Measurements from ENCODE around the gene PARVB.

Gene PARVB

DNA sequence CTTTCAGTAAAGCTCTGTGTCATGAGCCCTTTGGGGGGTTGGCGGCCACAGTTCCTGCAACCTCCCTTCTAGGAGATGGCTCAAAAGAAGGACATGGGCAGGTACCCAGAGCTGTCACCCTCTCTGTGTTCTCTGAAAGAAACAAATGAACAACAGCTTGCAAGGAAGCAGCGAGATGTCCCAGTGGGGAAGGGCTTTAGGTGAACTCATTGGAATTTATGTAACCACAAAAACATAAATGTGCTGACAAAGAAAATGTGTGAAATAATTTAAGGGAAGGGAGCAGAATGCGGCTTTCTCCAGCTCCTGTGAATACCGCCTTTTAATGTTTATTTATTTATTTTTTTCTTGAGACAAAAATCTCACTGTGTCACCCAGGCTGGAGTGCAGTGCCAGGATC lies 159.9 kb downstream of the PARVB start:
- no peak for DNase-seq (ENCODE audit: low read depth in 2 of 2)

DNA sequence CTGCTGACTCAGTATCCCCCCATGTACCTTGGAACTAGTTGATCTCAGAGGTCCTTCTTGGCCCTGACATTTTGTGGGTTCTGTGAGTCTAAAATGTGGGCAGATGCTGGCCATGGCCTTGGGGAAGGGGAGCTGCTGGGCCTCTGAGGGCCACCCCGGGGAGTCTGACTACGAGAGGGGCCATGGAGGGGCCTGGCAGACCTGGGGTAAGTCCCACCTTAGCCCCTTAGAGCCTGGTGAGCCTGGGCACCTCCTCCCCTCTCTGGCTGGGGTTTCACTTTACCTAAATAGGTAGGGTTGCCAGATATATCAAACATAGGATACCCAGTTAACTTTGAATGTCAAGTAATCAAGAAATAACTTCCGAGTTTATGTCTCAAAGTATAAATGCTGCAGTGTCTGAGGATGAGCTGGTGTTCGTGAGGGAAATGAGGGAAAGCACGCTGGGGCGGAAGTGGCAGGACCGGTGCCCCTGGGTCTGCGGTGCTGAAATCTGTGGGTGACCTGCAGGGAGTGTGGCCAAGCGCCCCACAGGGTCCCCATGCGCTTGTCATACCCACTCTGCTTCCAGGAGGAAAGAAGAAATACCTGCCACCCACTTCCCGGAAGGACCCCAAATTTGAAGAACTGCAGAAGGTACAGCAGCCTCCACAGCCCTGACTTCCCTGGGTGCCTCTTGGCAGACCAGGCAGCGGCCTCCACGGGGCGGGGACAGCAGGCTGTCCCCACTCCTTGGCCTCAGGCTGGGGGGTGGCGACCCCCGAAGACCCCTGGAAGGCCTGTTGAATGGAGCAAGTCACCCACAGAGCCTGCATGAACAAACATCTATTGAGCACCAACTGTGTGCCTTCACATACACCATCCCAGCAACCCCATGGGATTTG lies 161.4 kb downstream of the PARVB start:
- no peak for DNase-seq (ENCODE audit: low read depth in 2 of 2)

- no peak for DNase-seq (ENCODE audit: low read depth in 2 of 2)
Observed at GRCh38 chr22:44186121-44186510, 162.0 kb downstream of the PARVB start.

- no peak for DNase-seq (ENCODE audit: low read depth in 2 of 2)
Observed at GRCh38 chr22:44186737-44187136, 162.6 kb downstream of the PARVB start.

DNA sequence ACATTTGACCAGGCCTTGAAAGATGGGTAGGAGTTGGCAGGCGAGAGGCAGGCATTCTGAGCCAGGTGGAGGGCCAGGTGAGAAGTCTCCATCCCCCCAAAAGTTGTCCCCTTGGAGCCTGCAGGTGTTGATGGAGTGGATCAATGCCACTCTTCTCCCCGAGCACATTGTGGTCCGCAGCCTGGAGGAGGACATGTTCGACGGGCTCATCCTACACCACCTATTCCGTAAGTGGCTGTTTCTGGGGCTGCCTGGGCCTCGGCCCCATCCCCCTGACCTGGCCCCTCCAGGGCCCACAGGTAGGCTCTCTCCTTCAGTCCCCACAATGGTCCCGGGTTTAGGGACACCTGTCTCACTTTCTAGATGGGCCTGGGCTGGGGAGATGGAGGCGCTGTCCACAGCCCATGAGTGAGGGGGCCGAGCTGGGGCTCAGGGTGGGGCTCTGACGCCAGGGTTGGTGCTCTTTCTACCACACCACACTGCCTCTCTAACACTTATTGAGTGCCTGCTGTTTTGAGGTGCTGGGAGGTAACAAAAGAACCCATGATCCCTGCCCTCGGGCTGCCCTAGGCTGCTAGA lies 163.6 kb downstream of the PARVB start:
- no peak for DNase-seq (ENCODE audit: low read depth in 2 of 2)

DNA sequence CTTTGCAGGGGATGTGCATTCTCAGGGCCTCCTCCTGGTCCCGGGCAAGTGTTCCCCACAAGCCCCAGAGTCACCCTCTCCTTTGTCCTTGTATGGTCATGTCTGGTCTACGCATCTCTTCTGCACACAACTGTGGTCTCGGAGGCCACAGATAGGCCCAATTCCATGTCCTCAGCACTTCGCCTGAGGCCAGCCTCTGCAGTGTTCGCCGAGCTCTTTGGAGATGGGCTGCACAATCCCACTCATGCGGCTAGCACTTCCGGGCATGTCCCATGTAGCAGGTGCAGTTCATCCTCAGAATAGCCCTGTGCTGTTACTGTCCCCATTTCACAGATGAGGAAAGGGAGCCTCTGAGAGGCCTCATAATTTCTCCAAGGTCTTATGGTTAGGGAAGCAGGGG lies 164.2 kb downstream of the PARVB start:
- DNase-seq (ENCODE audit: low read depth in 2 of 2) = no peak

DNA sequence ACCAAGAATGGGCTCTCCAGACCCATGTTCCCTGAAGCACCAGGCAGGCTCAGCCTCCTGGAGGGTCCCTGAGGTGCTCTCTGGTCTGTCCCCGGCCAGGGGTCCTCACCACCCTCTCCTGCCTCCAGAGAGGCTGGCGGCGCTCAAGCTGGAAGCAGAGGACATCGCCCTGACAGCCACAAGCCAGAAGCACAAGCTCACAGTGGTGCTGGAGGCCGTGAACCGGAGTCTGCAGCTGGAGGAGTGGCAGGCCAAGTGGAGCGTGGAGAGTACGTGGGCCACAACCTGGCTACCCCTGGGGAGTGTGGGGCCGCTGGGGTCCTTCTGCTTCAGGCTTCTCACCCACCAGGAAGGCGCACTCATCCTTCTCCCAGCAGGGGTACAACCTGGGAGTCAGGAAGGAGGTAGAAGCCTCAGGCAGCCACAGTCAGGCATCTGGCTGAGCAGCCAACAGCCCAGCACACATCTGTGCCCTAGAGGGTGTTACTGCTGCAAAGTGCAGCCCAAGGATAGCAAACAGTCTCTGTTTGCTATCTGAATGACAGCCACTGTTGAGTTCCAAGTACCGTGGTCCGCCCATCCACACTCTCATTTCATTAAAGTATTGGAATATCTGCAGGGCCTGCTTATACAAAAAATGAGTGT lies 165.0 kb downstream of the PARVB start:
- no peak for DNase-seq (ENCODE audit: low read depth in 2 of 2)

- no peak for DNase-seq (ENCODE audit: low read depth in 2 of 2)
Observed at GRCh38 chr22:44190381-44190976, 166.4 kb downstream of the PARVB start.

GRCh38 chr22:44191036-44191454 lies 166.9 kb downstream of the PARVB start:
- no peak for DNase-seq (ENCODE audit: low read depth in 2 of 2)

GRCh38 chr22:44192098-44192815 lies 168.2 kb downstream of the PARVB start:
- no peak for DNase-seq (ENCODE audit: low read depth in 2 of 2)

GRCh38 chr22:44192816-44193534 lies 168.9 kb downstream of the PARVB start:
- no peak for DNase-seq (ENCODE audit: low read depth in 2 of 2)

DNA sequence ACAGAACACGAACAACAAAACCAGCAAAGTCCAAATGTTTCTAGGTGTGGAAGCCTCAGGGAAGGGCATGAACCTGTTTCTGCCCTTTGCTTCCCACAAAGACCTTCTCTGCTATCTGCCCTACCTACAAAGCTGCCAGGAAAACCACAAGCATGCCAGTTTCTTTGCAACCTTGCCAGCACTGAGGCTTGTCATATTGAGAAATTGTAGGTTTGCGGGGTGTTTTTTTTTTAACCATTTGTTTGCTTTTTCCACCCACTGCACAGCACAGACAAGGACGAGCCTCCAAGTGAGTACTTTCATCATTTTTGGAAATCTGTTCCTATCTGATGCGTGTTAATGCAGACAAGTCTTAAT lies 169.4 kb downstream of the PARVB start:
- DNase-seq (ENCODE audit: low read depth in 2 of 2) = no peak

GRCh38 chr22:44194569-44194968 lies 170.5 kb downstream of the PARVB start:
- DNase-seq (ENCODE audit: low read depth in 2 of 2) = no peak

- DNase-seq (ENCODE audit: low read depth in 2 of 2) = no peak
Observed at GRCh38 chr22:44195189-44195871, 171.2 kb downstream of the PARVB start.

GRCh38 chr22:44196241-44196640 lies 172.1 kb downstream of the PARVB start:
- no peak for DNase-seq (ENCODE audit: low read depth in 2 of 2)

DNA sequence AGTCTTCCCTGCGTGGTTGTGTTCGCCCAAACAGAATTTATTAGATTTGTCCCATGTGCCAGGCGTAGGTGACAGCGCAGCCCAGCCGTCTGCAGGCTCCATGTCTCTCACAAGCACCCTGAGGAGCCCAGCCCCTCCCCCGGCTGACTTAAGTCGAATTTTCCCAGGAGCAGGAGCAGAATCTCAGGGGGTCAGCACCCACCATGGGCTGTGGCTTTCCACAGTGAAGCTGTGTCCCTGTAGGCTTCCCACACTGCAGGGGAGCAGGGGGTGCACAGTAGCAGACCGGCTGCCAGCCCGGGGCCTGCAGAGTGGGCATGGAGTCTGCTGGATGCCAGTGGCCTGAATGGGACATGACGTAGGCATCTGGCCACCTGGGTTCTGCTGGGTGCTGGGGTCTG lies 172.6 kb downstream of the PARVB start:
- no peak for DNase-seq (ENCODE audit: low read depth in 2 of 2)

- no peak for DNase-seq (ENCODE audit: low read depth in 2 of 2)
Observed at GRCh38 chr22:44197271-44197670, 173.2 kb downstream of the PARVB start.

- no peak for DNase-seq (ENCODE audit: low read depth in 2 of 2)
Observed at GRCh38 chr22:44199164-44199563, 175.1 kb downstream of the PARVB start.

GRCh38 chr22:44199866-44200265 lies 175.8 kb downstream of the PARVB start:
- DNase-seq (ENCODE audit: low read depth in 2 of 2) = no peak

- DNase-seq (ENCODE audit: low read depth in 2 of 2) = no peak
Observed at GRCh38 chr22:44200451-44200850, 176.3 kb downstream of the PARVB start.

All from stimulated activated CD4-positive, alpha-beta T cell treated with anti-CD3 and anti-CD28 coated beads, Interleukin-1b, Interleukin-23, amount 100 ng/mL, for 1 hour (primary cell).